H1 (cell line): ENCODE measurements around the gene APLP2. TPM values are rescaled to one million over a fixed set of nuclear protein-coding genes. Genes with fewer than 3 reads are reported as not detected.

Source experiments
- CTCF ChIA-PET: fragments of 300-600 bp; sonication (Branson Sonifier 250); formaldehyde crosslinking; loops from one replicate; lab custom pipeline; 2021; ENCODE audit not compliant: partially characterized antibody; lab: Charles Lee
- POLR2A ChIA-PET: fragments of 300-600 bp; sonication (Branson Sonifier 250); formaldehyde crosslinking; loops from one replicate; lab custom pipeline; 2021; ENCODE audit warnings: inconsistent platforms; ENCODE audit not compliant: partially characterized antibody; lab: Charles Lee
- DNase-seq, 2 experiments: peaks; one replicate each; pipeline versions ENCODE4 v3.0.0 to v3.0.0-alpha.2; 2010 to 2022; ENCODE audit warnings: low spot score in 2 of 2, low read depth in 1 of 2, mixed read lengths in 1 of 2
- FAIRE-seq: peaks from 2 replicates; lab custom pipeline; 2011; peaks lifted over from hg19 to GRCh38; lab: Jason Lieb, UNC
- H2AFZ ChIP-seq: 2 replicates; pipeline ENCODE4 v1.8.1; 2012; ENCODE audit warnings: low read length, inconsistent platforms
- H2AK5ac ChIP-seq: 2 replicates; pipeline ENCODE4 v1.6.1; 2013; ENCODE audit warnings: low read depth, low read length
- H2BK120ac ChIP-seq: replicated peaks from 2 replicates; pipeline ENCODE3; 2013; ENCODE audit warnings: low read depth, low read length, inconsistent platforms
- H2BK12ac ChIP-seq: 2 replicates; pipeline ENCODE4 v1.6.1; 2013; ENCODE audit warnings: low read depth, low read length
- H2BK15ac ChIP-seq: 2 replicates; pipeline ENCODE4 v1.6.1; 2013; ENCODE audit warnings: low read length
- H2BK20ac ChIP-seq: 2 replicates; pipeline ENCODE4 v1.6.1; 2013; ENCODE audit warnings: low read length
- H2BK5ac ChIP-seq: 2 replicates; pipeline ENCODE4 v1.6.1; 2013; ENCODE audit warnings: low read depth, low read length
- H3K14ac ChIP-seq: 2 replicates; pipeline ENCODE4 v1.6.1; 2013; ENCODE audit warnings: inconsistent platforms; ENCODE audit not compliant: insufficient read length
- H3K18ac ChIP-seq: 2 replicates; pipeline ENCODE4 v1.6.1; 2013; ENCODE audit warnings: low read length; ENCODE audit errors: extremely low read depth
- H3K23ac ChIP-seq: 2 replicates; pipeline ENCODE4 v1.6.1; 2013; ENCODE audit warnings: inconsistent platforms; ENCODE audit not compliant: insufficient read length
- H3K23me2 ChIP-seq: 2 replicates; pipeline ENCODE4 v1.6.1; 2013; ENCODE audit warnings: low read depth, low read length
- H3K27ac ChIP-seq: 2 replicates; pipeline ENCODE4 v1.6.1; 2011; ENCODE audit warnings: low read depth, low read length, inconsistent platforms
- H3K27me3 ChIP-seq, 4 experiments: replicated peaks in 1 of 4; 1 replicate in 1 of 4; 2 replicates in 3 of 4; pipeline versions ENCODE4 v1.6.1 to v1.8.1; 2011 to 2013; ENCODE audit warnings: low read length in 3 of 4, mild to moderate bottlenecking in 3 of 4, inconsistent platforms in 2 of 4, mixed read lengths in 2 of 4, moderate library complexity in 1 of 4; ENCODE audit not compliant: control insufficient read depth in 3 of 4, insufficient read depth in 3 of 4; ENCODE audit errors: extremely low read depth in 1 of 4
- H3K36me3 ChIP-seq, 4 experiments: 2 replicates each; pipeline versions ENCODE4 v1.6.1 to v1.8.1; 2011 to 2013; ENCODE audit warnings: mild to moderate bottlenecking in 4 of 4, low read length in 3 of 4, moderate library complexity in 2 of 4, control low read depth in 1 of 4, inconsistent platforms in 1 of 4; ENCODE audit not compliant: insufficient read depth in 4 of 4, control insufficient read depth in 2 of 4
- H3K4ac ChIP-seq: replicated peaks from 2 replicates; pipeline ENCODE3; 2013; ENCODE audit warnings: low read length, low read depth, mixed read lengths, inconsistent platforms; ENCODE audit not compliant: insufficient read length
- H3K4me1 ChIP-seq, 4 experiments: replicated peaks in 1 of 4; 1 replicate in 1 of 4; 2 replicates in 3 of 4; pipeline versions ENCODE4 v1.6.1 to v1.8.1; 2011 to 2013; ENCODE audit warnings: low read length in 3 of 4, inconsistent platforms in 2 of 4, mixed read lengths in 1 of 4; ENCODE audit not compliant: insufficient read depth in 4 of 4, control insufficient read depth in 3 of 4
- H3K4me2 ChIP-seq, 2 experiments: 2 replicates each; pipeline versions ENCODE4 v1.6.1 to v1.8.1; 2011 to 2013; ENCODE audit warnings: low read depth in 2 of 2, low read length in 2 of 2, control low read depth in 1 of 2, inconsistent platforms in 1 of 2, mild to moderate bottlenecking in 1 of 2; ENCODE audit not compliant: insufficient read depth in 1 of 2
- H3K4me3 ChIP-seq, 4 experiments: fragments of 200-600, 300-600 bp in 1 of 4; sonication (generic), shearing (Covaris generic), sonication (Bioruptor Twin) in 1 of 4; 2 replicates each; pipeline versions ENCODE4 v1.5.1 to v1.8.1; 2011 to 2016; ENCODE audit warnings: low read length in 4 of 4, low read depth in 3 of 4, control low read depth in 2 of 4, inconsistent platforms in 2 of 4, mild to moderate bottlenecking in 2 of 4, mixed read lengths in 1 of 4, moderate library complexity in 1 of 4; ENCODE audit not compliant: insufficient read depth in 2 of 4; ENCODE audit errors: extremely low read depth in 1 of 4
- H3K56ac ChIP-seq: replicated peaks from 2 replicates; pipeline ENCODE3; 2013; ENCODE audit warnings: low read depth, mild to moderate bottlenecking, mixed read lengths, low read length, inconsistent platforms; ENCODE audit not compliant: insufficient read length
- H3K79me1 ChIP-seq: 2 replicates; pipeline ENCODE4 v1.6.1; 2013; ENCODE audit warnings: low read depth, low read length, control low read depth
- H3K79me2 ChIP-seq, 2 experiments: 2 replicates each; pipeline versions ENCODE4 v1.6.1 to v1.8.1; 2012 to 2013; ENCODE audit warnings: low read length in 2 of 2, mild to moderate bottlenecking in 2 of 2, inconsistent platforms in 1 of 2; ENCODE audit not compliant: insufficient read depth in 2 of 2, control insufficient read depth in 1 of 2
- H3K9ac ChIP-seq, 4 experiments: replicated peaks in 1 of 4; 1 replicate in 1 of 4; 2 replicates in 3 of 4; pipeline versions ENCODE4 v1.6.1 to v1.8.1; 2011 to 2013; ENCODE audit warnings: low read depth in 3 of 4, low read length in 3 of 4, control low read depth in 2 of 4, mild to moderate bottlenecking in 2 of 4, moderate library complexity in 2 of 4, inconsistent platforms in 1 of 4; ENCODE audit errors: extremely low read depth in 1 of 4
- H3K9me3 ChIP-seq, 2 experiments: 2 replicates each; pipeline versions ENCODE4 v1.6.1 to v1.8.1; 2012 to 2013; ENCODE audit warnings: mild to moderate bottlenecking in 2 of 2, moderate library complexity in 2 of 2, control low read depth in 1 of 2, inconsistent platforms in 1 of 2, low read depth in 1 of 2, low read length in 1 of 2, mixed read lengths in 1 of 2; ENCODE audit not compliant: insufficient read depth in 2 of 2
- H4K20me1 ChIP-seq, 2 experiments: replicated peaks in 1 of 2; 2 replicates each; pipeline versions ENCODE3 to v1.8.1; 2011 to 2013; ENCODE audit warnings: inconsistent platforms in 2 of 2, low read length in 2 of 2, mild to moderate bottlenecking in 1 of 2; ENCODE audit not compliant: insufficient read depth in 2 of 2, control insufficient read depth in 1 of 2
- H4K5ac ChIP-seq: 2 replicates; pipeline ENCODE4 v1.6.1; 2013; ENCODE audit warnings: low read length, low read depth, mixed read lengths, inconsistent platforms; ENCODE audit not compliant: insufficient read length
- H4K8ac ChIP-seq: 2 replicates; pipeline ENCODE4 v1.8.0; 2013; ENCODE audit warnings: mild to moderate bottlenecking, moderate library complexity, low read length, inconsistent platforms; ENCODE audit not compliant: insufficient read depth; ENCODE audit errors: extremely low read depth
- H4K91ac ChIP-seq: replicated peaks from 2 replicates; pipeline ENCODE3; 2013; ENCODE audit warnings: low read length, mixed read lengths, inconsistent platforms; ENCODE audit not compliant: insufficient read length
- CEBPB ChIP-seq: IDR thresholded peaks from 2 replicates; pipeline ENCODE4 v1.6.1; 2012; ENCODE audit warnings: low read depth, low read length
- CTCF ChIP-seq, 3 experiments: IDR thresholded peaks; 1 replicate in 2 of 3; 2 replicates in 1 of 3; pipeline versions ENCODE4 v1.5.1 to v1.6.1; 2011; ENCODE audit warnings: low read length in 3 of 3, mild to moderate bottlenecking in 3 of 3, inconsistent platforms in 2 of 3, low read depth in 1 of 3, moderate library complexity in 1 of 3; ENCODE audit not compliant: insufficient read depth in 1 of 3; ENCODE audit errors: control extremely low read depth in 1 of 3
- RNF2 ChIP-seq: fragments of 200-900, 300-1000 bp; sonication (generic); IDR thresholded peaks from 2 replicates; pipeline ENCODE4 v1.7.1; 2016; ENCODE audit warnings: borderline replicate concordance, low read depth, mild to moderate bottlenecking, antibody characterized with exemption, low read length; ENCODE audit not compliant: poor library complexity, severe bottlenecking; ENCODE audit errors: missing control alignments
- SP1 ChIP-seq: IDR thresholded peaks from 2 replicates; pipeline ENCODE4 v1.6.1; 2011; ENCODE audit warnings: low read depth, low read length
- SRF ChIP-seq: IDR thresholded peaks from 2 replicates; pipeline ENCODE4 v1.6.1; 2011; ENCODE audit warnings: mild to moderate bottlenecking, low read depth, low read length, moderate library complexity
- TEAD4 ChIP-seq: IDR thresholded peaks from 2 replicates; pipeline ENCODE4 v1.6.1; 2012; ENCODE audit warnings: low read depth, low read length, inconsistent platforms, mixed read lengths
- YY1 ChIP-seq: IDR thresholded peaks from 2 replicates; pipeline ENCODE4 v1.6.1; 2011; ENCODE audit warnings: low read depth, mild to moderate bottlenecking, low read length
- ZNF274 ChIP-seq: IDR thresholded peaks from 2 replicates; pipeline ENCODE4 v1.7.0; 2012; ENCODE audit warnings: low read length, borderline replicate concordance; ENCODE audit errors: extremely low read depth
- WGBS, 2 experiments: shearing (Covaris generic) in 1 of 2; methylation state at CpG; one replicate each; pipeline versions ENCODE4 v1.1.6 to v1.1.7; 2013 to 2015; ENCODE audit warnings: low lambda C conversion rate in 2 of 2, mixed read lengths in 2 of 2, inconsistent platforms in 1 of 2, low coverage in 1 of 2, missing lambda C conversion rate in 1 of 2; ENCODE audit not compliant: insufficient replicate concordance in 2 of 2, insufficient coverage in 1 of 2, insufficient read length in 1 of 2; ENCODE audit errors: extremely low coverage in 1 of 2, missing lambda C conversion rate in 1 of 2; 5-methylcytosine and 5-hydroxymethylcytosine counted together
- polyA plus RNA-seq, 7 experiments: library from polyadenylated mRNA; depleted of rRNA in 3 of 7; stranded (reverse) in 5 of 7; unstranded in 2 of 7; fragments of >200 nt in 5 of 7; fragments of 200-250 nt in 2 of 7; gene quantifications; 1 replicate in 5 of 7; 2 replicates in 1 of 7; 4 replicates in 1 of 7; pipeline versions ENCODE4 v1.2.1 to v1.2.3, GENCODE V29; 2011 to 2013; ENCODE audit warnings: missing spikeins in 2 of 7, mixed read lengths in 2 of 7
- total RNA-seq: library from RNA; stranded (reverse); fragmentation: NEBNext Ultra II Directional; extraction: Animal tissue kit (Norgen Biotek cat#: 25700); gene quantifications from 2 replicates; pipeline ENCODE4 v1.2.1, GENCODE V29; 2021

APLP2 gene
- total and polyA plus RNA-seq, 2 of the 8 experiments (the other 6 are each of a cell fraction or from before 2014, with no cell fraction given): 222 to 315 TPM

DNA sequence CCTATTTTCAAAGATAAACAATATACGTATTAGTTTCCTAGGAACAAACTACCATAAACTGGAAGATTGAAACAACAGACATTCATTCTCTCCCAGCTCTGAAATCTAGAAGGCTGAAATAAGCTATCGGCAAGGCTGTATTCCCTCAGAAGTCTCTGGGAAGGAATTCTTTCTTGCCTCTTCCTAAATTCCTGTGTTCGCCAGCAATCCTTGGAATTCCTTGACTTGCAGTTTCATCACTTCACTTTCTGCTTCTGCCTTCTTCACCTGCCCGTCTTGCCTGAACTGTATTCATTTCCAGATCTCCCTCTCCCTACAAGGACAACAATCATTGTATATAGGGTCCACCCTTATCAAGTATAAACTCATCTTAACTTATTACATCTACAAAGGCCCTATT lies 49.4 kb upstream of the APLP2 start:
- TF ChIP-seq RNF2 (no peak), SP1 (0 out of 2 replicates have a peak, but pooled peaks have one; percentile 33), SRF (no peak), CTCF (IDR thresholded peaks at IDR 0.05; ENCODE audit: control extremely low read depth in 1 of 3, insufficient read depth in 1 of 3, low read depth in 1 of 3, low read length in 3 of 3) (no peak), TEAD4 (peak; percentile 97), ZNF274 (no peak), YY1 (no peak), CEBPB (peak; percentile 52; the same call in 1 of the 2 replicates)
- Histone ChIP-seq H3K27me3 (no peaks in the 10 kb centered on the region), H3K79me1 (no peaks in the 10 kb centered on the region), H2BK20ac (no peak overlapping the region), H3K4me2 (peak overlapping the region; percentile 23 to 39; a peak in 1 of 4 replicates), H3K9ac (no peak overlapping the region), H2BK15ac (no peak overlapping the region), H4K20me1 (no peaks in the 10 kb centered on the region), H3K36me3 (no peaks in the 10 kb centered on the region), H2AK5ac (no peak overlapping the region), H4K91ac (no peak overlapping the region), H3K4ac (no peak overlapping the region), H2BK5ac (no peak overlapping the region), H3K4me1 (no peaks in the 10 kb centered on the region), H2AFZ (no peak overlapping the region), H3K4me3 (no peak overlapping the region), H4K8ac (no peak overlapping the region), H2BK12ac (no peak overlapping the region; the same call in 1 of the 2 replicates), H2BK120ac (no peak overlapping the region), H3K23me2 (no peaks in the 10 kb centered on the region), H3K27ac (no peak overlapping the region), H3K56ac (no peak overlapping the region), H3K23ac (no peak overlapping the region), H3K14ac (no peak overlapping the region), H3K79me2 (no peaks in the 10 kb centered on the region), H3K18ac (no peak overlapping the region), H4K5ac (no peak overlapping the region), H3K9me3 (peaks cover 5 to 14% of the 10 kb centered on the region in 2 experiments; a peak in 3 of 4 replicates)
- 62% methylated on average over 4 of the region's 4 CpGs; no CpG with 5 or more reads in 1 of the 2 experiments for WGBS, 2 experiments
- FAIRE-seq (peak; percentile 78), DNase-seq (no peak)
- CTCF ChIA-PET: interaction anchor here (0.6 kb wide), 1 partner anchor 19 kb away, joined by 3 read pairs; no protein-coding TSS in a partner anchor
- POLR2A ChIA-PET: interaction anchor here (0.8 kb wide), 1 partner anchor 19 kb away, joined by 4 read pairs; no protein-coding TSS in a partner anchor
